ENCODE data around the gene COL4A2.

COL4A2 gene

GRCh38 chr13:110354123-110354627 lies 47.1 kb downstream of the COL4A2 start (continued):
- TF ChIP-seq PRDM6 (tag by site-specific recombination; IDR thresholded peaks at IDR 0.05) (peak; percentile 98), ZNF610 (tag by site-specific recombination; IDR thresholded peaks at IDR 0.05; ENCODE audit: borderline replicate concordance) (0 out of 2 replicates have a peak, but pooled peaks have one; percentile 17), ZNF350 (tag by site-specific recombination; IDR thresholded peaks at IDR 0.05) (no peak), ZNF112 (tag by site-specific recombination; IDR thresholded peaks at IDR 0.05) (no peak), KLF17 (tag by site-specific recombination; IDR thresholded peaks at IDR 0.05) (peak; percentile 86), ZNF184 (tag by site-specific recombination; IDR thresholded peaks at IDR 0.05) (no peak)

- no peak overlapping the region for H3K27ac ChIP-seq (ENCODE audit: extremely low read depth, low read depth, low read length)
- POLR2A ChIA-PET, result no interaction called here
- peaks cover 6% of the 10 kb centered on the region; the same call in 1 of the 2 replicates for H3K4me1 ChIP-seq (ENCODE audit: control insufficient read depth, insufficient read depth, low read length)
- no peak for TF ChIP-seq ZNF645 (tag by site-specific recombination; IDR thresholded peaks at IDR 0.05)
- TF ChIP-seq ZEB2 (tag by site-specific recombination; IDR thresholded peaks at IDR 0.05), result 0 out of 2 replicates have a peak, but pooled peaks have one; percentile 36
- peaks cover 0 to 7% of the 10 kb centered on the region in 2 experiments; a peak in 1 of 3 replicates for H3K36me3 ChIP-seq (ENCODE audit: control insufficient read depth in 2 of 2, insufficient read depth in 1 of 2, low read length in 2 of 2)
- CTCF ChIA-PET, result interaction anchor here (0.9 to 1.0 kb wide), 2 partner anchors 10 to 132 kb away, joined by 3 to 4 read pairs; no protein-coding TSS in a partner anchor
- H3K9me3 ChIP-seq (ENCODE audit: control insufficient read depth, insufficient read depth, low read depth, low read length), result no peaks in the 10 kb centered on the region
- H3K4me3 ChIP-seq (ENCODE audit: low read depth, low read length), result no peak overlapping the region
Measured at GRCh38 chr13:110354715-110355473, 47.8 kb downstream of the COL4A2 start.

GRCh38 chr13:110356362-110356761 lies 49.3 kb downstream of the COL4A2 start:
- ChIA-PET POLR2A (no interaction called here), CTCF (no interaction called here)
- Histone ChIP-seq H3K36me3 (ENCODE audit: control insufficient read depth in 2 of 2, insufficient read depth in 1 of 2, low read length in 2 of 2) (peaks cover 0 to 9% of the 10 kb centered on the region in 2 experiments; a peak in 1 of 3 replicates), H3K4me3 (ENCODE audit: low read depth, low read length) (no peak overlapping the region), H3K27ac (ENCODE audit: extremely low read depth, low read depth, low read length) (no peak overlapping the region), H3K4me1 (ENCODE audit: control insufficient read depth, insufficient read depth, low read length) (peaks cover 8% of the 10 kb centered on the region; the same call in 1 of the 2 replicates), H3K9me3 (ENCODE audit: control insufficient read depth, insufficient read depth, low read depth, low read length) (no peaks in the 10 kb centered on the region)
- TF ChIP-seq ZNF837 (tag by site-specific recombination; IDR thresholded peaks at IDR 0.05) (no peak), ZNF561 (tag by site-specific recombination; IDR thresholded peaks at IDR 0.05; ENCODE audit: borderline replicate concordance) (no peak), ZNF785 (tag by site-specific recombination; IDR thresholded peaks at IDR 0.05) (no peak), EGR2 (tag by site-specific recombination; IDR thresholded peaks at IDR 0.05; ENCODE audit: low read depth) (no peak), ZNF175 (tag by site-specific recombination; IDR thresholded peaks at IDR 0.05) (no peak), ZNF155 (tag by site-specific recombination; IDR thresholded peaks at IDR 0.05) (no peak), ZBTB17 (tag by site-specific recombination; IDR thresholded peaks at IDR 0.05) (no peak), ZNF843 (tag by site-specific recombination; IDR thresholded peaks at IDR 0.05) (no peak), TCF7L2 (IDR thresholded peaks at IDR 0.05; ENCODE audit: borderline replicate concordance, low read depth, low read length) (no peak), ZFP3 (tag by site-specific recombination; IDR thresholded peaks at IDR 0.05; ENCODE audit: low read depth) (no peak), ZNF580 (tag by site-specific recombination; IDR thresholded peaks at IDR 0.05) (no peak), ZNF174 (tag by site-specific recombination; IDR thresholded peaks at IDR 0.05) (no peak), ZNF514 (tag by site-specific recombination; IDR thresholded peaks at IDR 0.05) (no peak), ZFHX2 (tag by site-specific recombination; conservative IDR thresholded peaks at IDR 0.05) (peak; percentile 26; the same call in 1 of the 2 replicates), ZNF473 (tag by site-specific recombination; IDR thresholded peaks at IDR 0.05) (no peak), ZNF449 (tag by site-specific recombination; IDR thresholded peaks at IDR 0.05) (peak; percentile 83), ZNF391 (tag by site-specific recombination; IDR thresholded peaks at IDR 0.05; ENCODE audit: borderline replicate concordance, low read depth) (no peak), ZNF184 (tag by site-specific recombination; IDR thresholded peaks at IDR 0.05) (no peak), KLF17 (tag by site-specific recombination; IDR thresholded peaks at IDR 0.05) (0 out of 2 replicates have a peak, but pooled peaks have one; percentile 29), ZNF664 (tag by site-specific recombination; IDR thresholded peaks at IDR 0.05) (no peak)
